ENCODE data around the gene MAPK8IP3.

- no peak for TF ChIP-seq CTCF (optimal IDR thresholded peaks at IDR 0.05 in 1 of 3, IDR thresholded peaks at IDR 0.05 in 1 of 3, conservative IDR thresholded peaks at IDR 0.05 in 1 of 3; ENCODE audit: extremely low read depth in 1 of 3, insufficient read depth in 2 of 3, low read length in 3 of 3)
- no peak for TF ChIP-seq EZH2 (IDR thresholded peaks at IDR 0.05; ENCODE audit: low read length)
These were observed 40.1 kb downstream of the MAPK8IP3 start for GRCh38 chr16:1745900-1746692.

Data from keratinocyte (primary cell).